NCI-H2029 (cell line): Measurements from ENCODE around the gene AP2M1.
"Not testable (repeated sequence)": the region's sequence is repeated elsewhere in the genome, so short reads cannot be mapped to it uniquely, and the experiment has no call there.

Experiments used
- DNase-seq: peaks from one replicate; lab custom pipeline; 2025; lab: John Stamatoyannopoulos, UW

AP2M1 gene

GRCh38 chr3:184157206-184157605, 17.4 kb upstream of the AP2M1 start:
- no peak for DNase-seq

DNA sequence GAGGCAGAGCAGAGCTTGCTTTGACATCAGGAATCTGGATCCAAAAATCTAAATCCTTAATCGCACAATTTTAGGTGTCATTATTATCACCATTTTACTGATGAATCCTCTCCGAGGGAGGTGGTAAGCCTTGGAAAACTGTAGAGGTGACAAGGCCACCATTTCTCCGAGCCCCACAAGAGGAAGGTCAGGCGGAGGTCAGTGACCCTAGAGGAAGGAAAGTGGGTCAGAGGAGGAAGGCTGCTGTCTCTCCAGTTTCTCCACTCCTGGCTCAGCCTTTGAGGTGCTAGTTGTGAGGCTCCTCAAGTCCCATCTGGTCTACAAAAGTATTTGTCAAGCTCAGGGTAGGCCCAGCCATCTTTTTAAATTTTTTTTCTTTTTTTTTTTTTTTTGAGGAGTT, 16.3 kb upstream of the AP2M1 start:
- no peak for DNase-seq

DNA sequence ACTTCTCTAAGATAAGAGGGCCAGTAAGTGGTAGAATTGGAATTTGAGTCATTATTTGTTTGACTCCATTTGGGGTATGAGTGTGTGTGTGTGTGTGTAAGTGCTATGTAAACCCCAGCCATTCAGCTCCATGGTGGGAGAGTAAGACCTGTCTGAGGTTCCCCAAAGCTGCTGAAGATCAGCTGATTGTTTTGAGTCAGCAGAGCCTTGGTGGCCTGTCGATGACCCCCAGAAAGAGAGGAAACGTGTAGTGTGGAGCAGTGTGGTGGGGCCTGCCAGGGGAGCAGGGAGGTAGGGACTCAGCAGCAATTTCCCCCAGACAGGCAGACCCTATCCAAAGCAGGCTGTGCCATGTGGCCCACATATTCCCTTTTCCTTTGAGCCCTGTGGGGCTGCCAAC, 14.2 kb upstream of the AP2M1 start:
- DNase-seq = no peak

- not testable (repeated sequence) for DNase-seq
Observed at GRCh38 chr3:184162571-184163070, 12.0 kb upstream of the AP2M1 start.

- no peak for DNase-seq
Observed at GRCh38 chr3:184164648-184165330, 9.9 kb upstream of the AP2M1 start.

GRCh38 chr3:184165543-184165942, 9.1 kb upstream of the AP2M1 start:
- DNase-seq = no peak

GRCh38 chr3:184166671-184167070, 8.0 kb upstream of the AP2M1 start:
- DNase-seq = no peak

- no peak for DNase-seq
Observed at GRCh38 chr3:184167786-184168185, 6.9 kb upstream of the AP2M1 start.

GRCh38 chr3:184168363-184169120, 6.1 kb upstream of the AP2M1 start:
- DNase-seq = no peak

DNA sequence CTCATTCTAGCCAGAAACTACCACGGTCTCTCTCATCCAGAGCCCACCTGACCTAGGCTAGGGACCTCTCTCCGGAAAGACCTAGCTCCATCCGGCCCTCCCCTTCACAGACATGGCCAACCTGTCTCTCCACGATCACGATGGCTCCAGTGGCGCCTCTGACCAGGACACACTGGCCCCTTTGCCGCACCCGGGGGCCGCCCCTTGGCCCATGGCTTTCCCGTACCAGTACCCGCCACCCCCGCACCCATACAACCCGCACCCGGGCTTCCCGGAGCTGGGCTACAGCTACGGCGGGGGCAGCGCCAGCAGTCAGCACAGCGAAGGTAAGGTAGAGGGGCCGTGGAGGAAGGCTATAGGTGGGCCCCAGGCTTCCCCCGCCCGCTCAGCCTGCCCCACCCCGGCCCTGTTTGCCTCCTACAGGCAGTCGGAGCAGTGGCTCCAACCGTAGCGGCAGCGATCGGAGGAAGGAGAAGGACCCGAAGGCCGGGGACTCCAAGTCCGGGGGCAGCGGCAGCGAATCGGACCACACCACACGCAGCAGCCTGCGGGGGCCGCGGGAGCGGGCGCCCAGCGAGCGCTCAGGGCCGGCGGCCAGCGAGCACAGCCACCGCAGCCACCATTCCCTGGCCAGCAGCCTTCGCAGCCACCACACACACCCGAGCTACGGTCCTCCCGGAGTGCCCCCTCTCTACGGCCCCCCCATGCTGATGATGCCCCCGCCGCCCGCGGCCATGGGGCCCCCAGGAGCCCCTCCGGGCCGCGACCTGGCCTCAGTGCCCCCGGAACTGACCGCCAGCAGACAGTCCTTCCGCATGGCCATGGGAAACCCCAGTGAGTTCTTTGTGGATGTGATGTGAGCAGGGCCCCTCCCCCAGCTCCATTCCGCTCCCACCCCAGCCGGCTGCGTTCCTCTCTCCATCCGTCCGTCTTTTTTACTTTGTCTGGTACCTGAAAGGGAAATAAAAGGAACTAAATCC, 4.5 kb upstream of the AP2M1 start:
- no peak for DNase-seq

- no peak for DNase-seq
Observed at GRCh38 chr3:184171562-184171961, 3.1 kb upstream of the AP2M1 start.

GRCh38 chr3:184172681-184173373, 1.8 kb upstream of the AP2M1 start:
- DNase-seq = no peak

GRCh38 chr3:184173374-184173722, 1.3 kb upstream of the AP2M1 start:
- no peak for DNase-seq

GRCh38 chr3:184174284-184174645, 390 bp upstream of the AP2M1 start:
- no peak for DNase-seq

- no peak for DNase-seq
Observed at GRCh38 chr3:184175506-184175905, 851 bp downstream of the AP2M1 start.

GRCh38 chr3:184175981-184176376, 1.3 kb downstream of the AP2M1 start:
- DNase-seq = no peak

DNA sequence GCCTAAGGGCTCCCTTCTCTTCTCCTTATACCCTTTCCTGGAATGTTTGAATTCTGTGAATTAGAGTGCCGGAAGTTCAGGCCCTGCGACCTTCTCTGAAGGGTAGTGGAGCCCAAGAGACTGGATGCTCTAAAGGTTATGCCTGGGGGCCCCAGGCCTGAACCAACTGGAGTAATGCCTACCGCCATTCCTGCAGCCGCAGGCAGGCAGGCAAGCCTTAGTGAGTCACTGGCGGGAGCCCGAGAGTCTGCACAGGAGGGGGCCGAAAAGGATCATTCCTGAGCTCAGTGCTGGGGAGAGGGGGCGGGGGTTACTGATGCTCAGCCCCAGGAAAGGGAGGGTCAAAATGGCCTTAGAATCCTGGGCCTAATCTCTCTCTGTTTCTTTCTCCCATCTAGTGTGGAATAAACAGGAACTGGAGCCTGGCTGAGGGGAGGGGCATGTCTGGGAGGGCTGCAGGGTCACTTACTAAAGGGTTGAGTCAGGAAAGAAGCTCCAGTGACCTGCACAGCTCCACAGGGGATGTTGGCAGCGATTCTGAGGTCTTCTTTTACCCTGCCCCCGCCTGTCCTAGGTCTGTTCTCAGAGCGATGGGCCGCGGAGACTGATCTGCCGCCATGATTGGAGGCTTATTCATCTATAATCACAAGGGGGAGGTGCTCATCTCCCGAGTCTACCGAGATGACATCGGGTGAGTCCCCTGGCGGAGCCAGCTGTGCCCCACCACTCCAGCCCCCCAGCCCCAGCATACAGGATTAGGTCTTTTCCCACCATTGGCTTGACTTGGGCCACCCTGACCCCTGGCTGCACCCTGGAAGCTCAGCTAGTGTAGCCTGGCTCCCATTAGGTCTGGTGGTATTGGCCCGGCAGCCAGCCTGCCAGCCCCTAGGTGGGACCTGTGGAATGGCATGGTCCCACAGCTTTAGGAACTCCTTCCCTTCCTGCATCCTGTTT, 2.0 kb downstream of the AP2M1 start:
- no peak for DNase-seq

- no peak for DNase-seq
Observed at GRCh38 chr3:184177331-184177731, 2.7 kb downstream of the AP2M1 start.

DNA sequence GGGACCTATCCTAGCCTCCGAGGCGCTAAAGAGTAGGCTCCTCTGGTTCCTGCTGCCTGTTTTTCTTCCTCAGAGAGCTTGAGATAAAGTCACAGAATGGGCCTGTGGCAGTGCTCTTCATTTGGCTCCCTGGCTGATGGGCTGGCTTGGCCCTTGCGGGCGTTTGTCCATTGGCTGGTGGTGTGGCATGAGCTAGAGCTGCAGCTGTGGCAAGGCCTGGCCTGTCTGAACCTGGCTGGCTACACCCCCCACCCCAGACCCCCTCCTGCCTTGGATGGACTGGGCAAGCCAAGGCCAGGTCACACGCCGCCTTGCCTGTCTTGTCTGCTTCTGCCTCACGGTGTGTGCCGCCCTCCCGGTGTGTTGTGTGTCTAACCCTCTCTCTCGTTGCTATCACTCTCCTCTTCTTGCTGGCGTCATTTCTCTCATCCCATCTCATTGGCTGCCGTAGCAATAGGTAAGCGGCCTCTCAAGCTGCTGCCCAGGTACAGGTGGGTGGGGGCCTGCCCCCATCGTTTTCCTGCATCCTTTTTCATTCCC, 3.2 kb downstream of the AP2M1 start:
- DNase-seq = no peak

GRCh38 chr3:184178521-184179138, 4.0 kb downstream of the AP2M1 start:
- no peak for DNase-seq
